GM12878 (cell line): ENCODE data around the gene RALGDS. TPM values are rescaled to one million over a fixed set of nuclear protein-coding genes. Genes with fewer than 3 reads are reported as not detected.

Experiments
- ATAC-seq: fragments of 200-7000 bp; cut with Tn5 transposase; 3 replicates; pipeline ENCODE4 v1.9.1; 2020; ENCODE audit warnings: mild to moderate bottlenecking, moderate library complexity
- BruUV-seq: library from RNA; stranded (reverse); fragments of 400-500 nt; replicated peaks from 2 replicates; lab custom pipeline; 2021; lab: Mats Ljungman, UMichigan
- CTCF ChIA-PET: fragments of 300-600 bp; sonication (Branson Sonifier 250); formaldehyde crosslinking; extraction: SDS; loops from one replicate; lab custom pipeline; 2021; ENCODE audit warnings: inconsistent platforms; lab: Yijun Ruan, JAX
- POLR2A ChIA-PET: fragments of 350-600 bp; formaldehyde crosslinking; extraction: SDS; loops from one replicate; lab custom pipeline; 2021; ENCODE audit warnings: inconsistent platforms; lab: Charles Lee
- RAD21 ChIA-PET: fragments of 300-600 bp; sonication (Branson Sonifier 250); formaldehyde crosslinking; loops from one replicate; lab custom pipeline; 2023; ENCODE audit warnings: antibody characterized with exemption; ENCODE audit not compliant: unreplicated experiment; lab: Charles Lee
- SMC1A ChIA-PET: fragments of 300-600 bp; sonication (Branson Sonifier 250); formaldehyde crosslinking; loops from one replicate; lab custom pipeline; 2023; ENCODE audit not compliant: unreplicated experiment, uncharacterized antibody; lab: Charles Lee
- DNase-seq: peaks from one replicate; pipeline ENCODE4 v3.0.0-alpha.2; 2011; ENCODE audit warnings: low read depth, low spot score
- FAIRE-seq: peaks from 3 replicates; lab custom pipeline; 2011; peaks lifted over from hg19 to GRCh38; lab: Jason Lieb, UNC
- H2AFZ ChIP-seq: 2 replicates; pipeline ENCODE4 v1.6.0; 2011; ENCODE audit warnings: low read depth, low read length, control low read depth; ENCODE audit not compliant: control insufficient read depth
- H3K27ac ChIP-seq: 2 replicates; pipeline ENCODE4 v1.5.1; 2011; ENCODE audit warnings: control low read depth; ENCODE audit not compliant: control insufficient read depth, insufficient read depth
- H3K27me3 ChIP-seq, 2 experiments: replicated peaks in 1 of 2; 2 replicates each; pipeline versions ENCODE4 v1.6.0 to v1.6.1; 2011; ENCODE audit warnings: low read length in 1 of 2; ENCODE audit not compliant: control insufficient read depth in 2 of 2, insufficient read depth in 2 of 2
- H3K36me3 ChIP-seq, 2 experiments: 2 replicates each; pipeline ENCODE4 v1.5.1; 2011; ENCODE audit warnings: low read length in 1 of 2; ENCODE audit not compliant: control insufficient read depth in 2 of 2, insufficient read depth in 2 of 2
- H3K4me1 ChIP-seq: 2 replicates; pipeline ENCODE4 v1.6.1; 2011; ENCODE audit warnings: mild to moderate bottlenecking, low read length, moderate library complexity, mixed read lengths; ENCODE audit not compliant: control insufficient read depth, insufficient read depth
- H3K4me2 ChIP-seq: 2 replicates; pipeline ENCODE4 v1.6.0; 2011; ENCODE audit warnings: control low read depth; ENCODE audit not compliant: control insufficient read depth, insufficient read depth
- H3K4me3 ChIP-seq: fragments of 200-600 bp; sonication (generic); 2 replicates; pipeline ENCODE4 v1.5.1; 2016
- H3K79me2 ChIP-seq: 2 replicates; pipeline ENCODE4 v1.6.0; 2011; ENCODE audit warnings: low read length; ENCODE audit not compliant: control insufficient read depth, insufficient read depth
- H3K9ac ChIP-seq: 2 replicates; pipeline ENCODE4 v1.8.0; 2011; ENCODE audit warnings: low read length, control low read depth, mixed read lengths; ENCODE audit not compliant: control insufficient read depth, insufficient read depth
- H3K9me3 ChIP-seq: replicated peaks from 3 replicates; pipeline ENCODE4 v1.5.1; 2011; ENCODE audit warnings: mild to moderate bottlenecking, low read length; ENCODE audit not compliant: control insufficient read depth, insufficient read depth
- H4K20me1 ChIP-seq: 2 replicates; pipeline ENCODE4 v1.6.0; 2011; ENCODE audit not compliant: control insufficient read depth, insufficient read depth
- BACH1 ChIP-seq: fragments of 450-650 bp; IDR thresholded peaks from 2 replicates; pipeline ENCODE4 v1.6.1; 2017; ENCODE audit warnings: mild to moderate bottlenecking, borderline replicate concordance
- CHD1 ChIP-seq: IDR thresholded peaks from 2 replicates; pipeline ENCODE4 v1.6.1; 2012; ENCODE audit warnings: low read depth, low read length, improper control_type of control experiment
- HDAC6 ChIP-seq: fragments of 200-600 bp; sonication (generic); IDR thresholded peaks from one replicate; pipeline ENCODE4 v1.8.0; 2017; ENCODE audit warnings: antibody characterized with exemption; ENCODE audit not compliant: unreplicated experiment
- HDGF ChIP-seq: fragments of 450-650 bp; IDR thresholded peaks from 2 replicates; pipeline ENCODE4 v1.6.1; 2016; ENCODE audit warnings: antibody characterized with exemption
- MXI1 ChIP-seq: fragments of 150-350 bp; IDR thresholded peaks from 2 replicates; pipeline ENCODE4 v1.6.1; 2011; ENCODE audit warnings: low read depth, mild to moderate bottlenecking, inconsistent platforms, low read length, improper control_type of control experiment
- PML ChIP-seq: IDR thresholded peaks from 2 replicates; pipeline ENCODE4 v1.6.1; 2012; ENCODE audit warnings: low read length, inconsistent platforms
- POLR2AphosphoS2 ChIP-seq: IDR thresholded peaks from 2 replicates; pipeline ENCODE4 v1.6.1; 2011; ENCODE audit warnings: low read depth, mild to moderate bottlenecking, low read length, improper control_type of control experiment, moderate library complexity
- POLR2AphosphoS5 ChIP-seq: IDR thresholded peaks from 2 replicates; pipeline ENCODE4 v1.6.1; 2011; ENCODE audit warnings: mild to moderate bottlenecking, low read length, inconsistent platforms
- POU2F2 ChIP-seq: IDR thresholded peaks from 3 replicates; pipeline ENCODE4 v1.6.1; 2011; ENCODE audit warnings: low read depth, mild to moderate bottlenecking, low read length, borderline replicate concordance
- RCOR1 ChIP-seq: conservative IDR thresholded peaks from 2 replicates; pipeline ENCODE4 v1.6.1; 2012; ENCODE audit warnings: low read depth, low read length, improper control_type of control experiment
- ZNF207 ChIP-seq: fragments of 450-650 bp; IDR thresholded peaks from 2 replicates; pipeline ENCODE4 v1.6.1; 2014; ENCODE audit warnings: antibody characterized with exemption, mild to moderate bottlenecking, borderline replicate concordance
- ZNF24 ChIP-seq: fragments of 450-650 bp; IDR thresholded peaks from 2 replicates; pipeline ENCODE4 v1.6.1; 2017; ENCODE audit warnings: antibody characterized with exemption, mild to moderate bottlenecking
- ZNF274 ChIP-seq: IDR thresholded peaks from one replicate; pipeline ENCODE4 v1.8.0; 2011; ENCODE audit not compliant: insufficient read length, insufficient read depth
- ZNF622 ChIP-seq: fragments of 450-650 bp; IDR thresholded peaks from 2 replicates; pipeline ENCODE4 v1.6.1; 2017; ENCODE audit warnings: mild to moderate bottlenecking, inconsistent platforms
- WGBS: methylation state at CpG from one replicate; pipeline ENCODE4 v1.1.6; 2016; ENCODE audit warnings: low lambda C conversion rate; ENCODE audit not compliant: insufficient replicate concordance, insufficient coverage; ENCODE audit errors: missing lambda C conversion rate; 5-methylcytosine and 5-hydroxymethylcytosine counted together
- in situ Hi-C: fragments of 300-500 bp; cut with MboI; formaldehyde crosslinking; loops from 9 replicates; pipeline ENCODE4 v1.14.3; 2018; ENCODE audit warnings: mixed read lengths
- intact Hi-C: fragments of 100-400 bp; cut with micrococcal nuclease; formaldehyde crosslinking; loops from one replicate; pipeline ENCODE4 v1.14.2; 2022; ENCODE audit not compliant: unreplicated experiment
- polyA plus RNA-seq, 11 experiments: library from polyadenylated mRNA; depleted of rRNA in 4 of 11; unstranded in 6 of 11; stranded (reverse) in 5 of 11; fragments of >200 nt; fragmentation: Nextera tagmentation in 4 of 11; fragmentation: Illumina TruSeq in 1 of 11; extraction: Ambion mirVana in 4 of 11; extraction: Trizol in 1 of 11; gene quantifications; 1 replicate in 1 of 11; 2 replicates in 10 of 11; pipeline versions ENCODE4 v1.2.1 to v1.2.3, GENCODE V29; 2011 to 2016; ENCODE audit warnings: inconsistent platforms in 2 of 11, missing spikeins in 2 of 11, low read depth in 1 of 11
- total RNA-seq, 4 experiments: library from RNA; depleted of rRNA in 3 of 4; stranded (reverse); fragments of >200 nt in 3 of 4; fragmentation: Illumina TruSeq in 1 of 4; extraction: Trizol in 1 of 4; gene quantifications; 2 replicates each; pipeline versions ENCODE4 v1.2.1 to v1.2.3, GENCODE V29; 2013 to 2021
- TF ChIP-seq, protein P1 (sequence below): fragments of 450-650 bp; conservative IDR thresholded peaks from 2 replicates; pipeline ENCODE4 v1.6.1; 2017; ENCODE audit warnings: mild to moderate bottlenecking, moderate library complexity
- TF ChIP-seq, protein P2 (sequence below): fragments of 450-650 bp; IDR thresholded peaks from 2 replicates; pipeline ENCODE4 v1.6.1; 2017; ENCODE audit warnings: mild to moderate bottlenecking, moderate library complexity

Gene RALGDS
- total and polyA plus RNA-seq, 10 of the 15 experiments (the other 5 are each of a cell fraction or from before 2014, with no cell fraction given) = 1.3 to 48.6 (median 21.2) TPM

GRCh38 chr9:133148199-133149129, 27.4 kb upstream of the RALGDS start:
- Histone ChIP-seq H4K20me1 (no peaks in the 10 kb centered on the region), H3K4me1 (peaks cover 20% of the 10 kb centered on the region), H3K4me3 (peak overlapping the region; percentile 78), H3K27me3 (no peaks in the 10 kb centered on the region), H3K9me3 (no peaks in the 10 kb centered on the region), H3K4me2 (peak overlapping the region; percentile 94), H3K9ac (peak overlapping the region; percentile 65), H2AFZ (peak overlapping the region; percentile 8), H3K27ac (peak overlapping the region; percentile 72), H3K79me2 (peaks cover 42% of the 10 kb centered on the region), H3K36me3 (no peaks in the 10 kb centered on the region)
- ChIA-PET POLR2A (interaction anchor here (1.0 to 3.2 kb wide), 4 partner anchors 29 to 337 kb away, joined by 4 to 20 read pairs (median 11); partner anchors contain the start of gene RALGDS), RAD21 (interaction anchor here (0.7 to 8.2 kb wide), 10 partner anchors 11 to 311 kb away, joined by 3 to 219 read pairs (median 6); partner anchors contain the start of genes CACFD1, GTF3C5 and RALGDS), SMC1A (interaction anchor here (1.0 to 6.0 kb wide), 12 partner anchors 8 to 174 kb away, joined by 3 to 48 read pairs (median 6); no protein-coding TSS in a partner anchor), CTCF (interaction anchor here (0.6 to 8.7 kb wide), 25 partner anchors 7 to 329 kb away, joined by 3 to 401 read pairs (median 6); partner anchors contain the start of genes GFI1B, GTF3C5 and RALGDS)
- intact Hi-C loops = loop anchor here (1.0 to 5.0 kb wide), 2 partner anchors 27 to 126 kb away; partner anchors contain the start of gene RALGDS
- in situ Hi-C loops = loop anchor here (5.0 to 25.0 kb wide), 2 partner anchors 41 to 1886 kb away; no protein-coding TSS in a partner anchor
- WGBS = under 1% methylated on average over 39 of the region's 65 CpGs
- ATAC-seq = peak; percentile 32
- peak; percentile 13 for FAIRE-seq
- BruUV-seq = no TSS peak
- DNase-seq = no peak
- TF ChIP-seq POU2F2 (0 out of 3 replicates have a peak, but pooled peaks have one; percentile 4), CHD1 (peak; percentile 70; the same call in 1 of the 2 replicates), ZNF24 (no peak), HDAC6 (no peak), POLR2AphosphoS2 (peak; percentile 27; the same call in 1 of the 2 replicates), PML (no peak), ZNF622 (no peak), HDGF (peak; percentile 41; the same call in 1 of the 2 replicates), POLR2AphosphoS5 (peak; percentile 34), RCOR1 (0 out of 2 replicates have a peak, but pooled peaks have one; percentile 44), ZNF274 (no peak), ZNF207 (peak; percentile 69; the same call in 1 of the 2 replicates), MXI1 (peak; percentile 31; the same call in 1 of the 2 replicates), BACH1 (no peak)
- TF ChIP-seq, protein P1, sequence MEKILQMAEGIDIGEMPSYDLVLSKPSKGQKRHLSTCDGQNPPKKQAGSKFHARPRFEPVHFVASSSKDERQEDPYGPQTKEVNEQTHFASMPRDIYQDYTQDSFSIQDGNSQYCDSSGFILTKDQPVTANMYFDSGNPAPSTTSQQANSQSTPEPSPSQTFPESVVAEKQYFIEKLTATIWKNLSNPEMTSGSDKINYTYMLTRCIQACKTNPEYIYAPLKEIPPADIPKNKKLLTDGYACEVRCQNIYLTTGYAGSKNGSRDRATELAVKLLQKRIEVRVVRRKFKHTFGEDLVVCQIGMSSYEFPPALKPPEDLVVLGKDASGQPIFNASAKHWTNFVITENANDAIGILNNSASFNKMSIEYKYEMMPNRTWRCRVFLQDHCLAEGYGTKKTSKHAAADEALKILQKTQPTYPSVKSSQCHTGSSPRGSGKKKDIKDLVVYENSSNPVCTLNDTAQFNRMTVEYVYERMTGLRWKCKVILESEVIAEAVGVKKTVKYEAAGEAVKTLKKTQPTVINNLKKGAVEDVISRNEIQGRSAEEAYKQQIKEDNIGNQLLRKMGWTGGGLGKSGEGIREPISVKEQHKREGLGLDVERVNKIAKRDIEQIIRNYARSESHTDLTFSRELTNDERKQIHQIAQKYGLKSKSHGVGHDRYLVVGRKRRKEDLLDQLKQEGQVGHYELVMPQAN = peak; percentile 55; the same call in 1 of the 2 replicates
- TF ChIP-seq, protein P2, sequence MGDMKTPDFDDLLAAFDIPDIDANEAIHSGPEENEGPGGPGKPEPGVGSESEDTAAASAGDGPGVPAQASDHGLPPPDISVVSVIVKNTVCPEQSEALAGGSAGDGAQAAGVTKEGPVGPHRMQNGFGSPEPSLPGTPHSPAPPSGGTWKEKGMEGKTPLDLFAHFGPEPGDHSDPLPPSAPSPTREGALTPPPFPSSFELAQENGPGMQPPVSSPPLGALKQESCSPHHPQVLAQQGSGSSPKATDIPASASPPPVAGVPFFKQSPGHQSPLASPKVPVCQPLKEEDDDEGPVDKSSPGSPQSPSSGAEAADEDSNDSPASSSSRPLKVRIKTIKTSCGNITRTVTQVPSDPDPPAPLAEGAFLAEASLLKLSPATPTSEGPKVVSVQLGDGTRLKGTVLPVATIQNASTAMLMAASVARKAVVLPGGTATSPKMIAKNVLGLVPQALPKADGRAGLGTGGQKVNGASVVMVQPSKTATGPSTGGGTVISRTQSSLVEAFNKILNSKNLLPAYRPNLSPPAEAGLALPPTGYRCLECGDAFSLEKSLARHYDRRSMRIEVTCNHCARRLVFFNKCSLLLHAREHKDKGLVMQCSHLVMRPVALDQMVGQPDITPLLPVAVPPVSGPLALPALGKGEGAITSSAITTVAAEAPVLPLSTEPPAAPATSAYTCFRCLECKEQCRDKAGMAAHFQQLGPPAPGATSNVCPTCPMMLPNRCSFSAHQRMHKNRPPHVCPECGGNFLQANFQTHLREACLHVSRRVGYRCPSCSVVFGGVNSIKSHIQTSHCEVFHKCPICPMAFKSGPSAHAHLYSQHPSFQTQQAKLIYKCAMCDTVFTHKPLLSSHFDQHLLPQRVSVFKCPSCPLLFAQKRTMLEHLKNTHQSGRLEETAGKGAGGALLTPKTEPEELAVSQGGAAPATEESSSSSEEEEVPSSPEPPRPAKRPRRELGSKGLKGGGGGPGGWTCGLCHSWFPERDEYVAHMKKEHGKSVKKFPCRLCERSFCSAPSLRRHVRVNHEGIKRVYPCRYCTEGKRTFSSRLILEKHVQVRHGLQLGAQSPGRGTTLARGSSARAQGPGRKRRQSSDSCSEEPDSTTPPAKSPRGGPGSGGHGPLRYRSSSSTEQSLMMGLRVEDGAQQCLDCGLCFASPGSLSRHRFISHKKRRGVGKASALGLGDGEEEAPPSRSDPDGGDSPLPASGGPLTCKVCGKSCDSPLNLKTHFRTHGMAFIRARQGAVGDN = no peak; the same call in 1 of the 2 replicates
